ENCODE data around the gene MKLN1. TPM values are rescaled to one million over a fixed set of nuclear protein-coding genes. Genes with fewer than 3 reads are reported as not detected.

Gene MKLN1
- 27.9 and 40.1 TPM in 2 replicates for total RNA-seq

DNA sequence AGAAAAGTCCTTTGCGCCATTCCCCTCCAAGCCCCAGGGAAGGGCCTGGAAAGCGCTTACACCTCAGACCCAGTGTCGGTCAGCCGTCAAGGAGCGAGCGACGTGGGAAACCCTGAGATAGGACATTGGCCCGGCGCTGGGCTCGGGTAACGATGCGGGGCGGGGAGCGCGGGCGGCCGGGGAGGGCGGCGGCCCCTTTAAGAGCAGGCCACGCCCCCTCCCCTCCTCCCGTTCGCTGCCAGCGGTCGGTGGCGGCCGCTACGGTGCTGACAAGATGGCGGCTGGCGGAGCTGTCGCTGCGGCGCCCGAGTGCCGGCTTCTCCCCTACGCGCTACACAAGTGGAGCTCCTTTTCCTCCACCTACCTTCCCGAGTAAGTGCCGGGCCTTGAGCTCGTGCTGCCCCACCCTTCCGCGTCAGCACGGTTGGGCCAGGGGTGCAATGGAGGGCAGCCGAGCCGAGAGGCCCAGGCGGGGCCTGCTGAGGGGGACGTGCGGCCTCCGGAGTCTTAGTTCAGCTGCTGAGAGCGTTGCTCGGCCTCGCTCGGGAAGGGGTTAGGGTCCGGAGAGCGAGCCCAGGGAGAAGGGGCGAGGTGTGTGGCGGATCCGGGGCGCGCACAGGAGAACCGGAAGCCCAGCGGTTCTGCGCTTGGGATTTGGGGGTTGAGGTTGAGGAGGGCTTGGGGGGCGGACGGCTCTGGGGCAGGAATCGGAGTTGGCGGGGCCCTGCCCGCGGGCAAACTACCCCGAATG, at the start of gene MKLN1:
TSS of gene MKLN1 (plus strand) at position 251 of the 751 bp plus-strand sequence. CDS start at position 275, 24 bp downstream.

Other genes with a start within 250 kb of the MKLN1 start
- 0.17 and 0.47 TPM in 2 replicates for gene PODXL, start 228.8 kb downstream of the MKLN1 start, total RNA-seq